Activated B cell treated with CpG ODN at 0.5 μM for 24 hours (primary cell): Measurements from ENCODE around the gene PAXIP1. TPM values are rescaled to one million over a fixed set of nuclear protein-coding genes. Genes with fewer than 3 reads are reported as not detected.

Experiments used
- ATAC-seq: fragments of 200-7000 bp; cut with Tn5 transposase; one replicate; pipeline ENCODE4 v1.10.0; 2021; ENCODE audit warnings: low read depth, mild to moderate bottlenecking, moderate library complexity
- CTCF ChIA-PET: fragments of 350-600 bp; sonication (Branson Sonifier 250); formaldehyde crosslinking; loops from one replicate; lab custom pipeline; 2021; ENCODE audit warnings: antibody characterized with exemption; lab: Charles Lee
- POLR2A ChIA-PET: fragments of 350-600 bp; sonication (Branson Sonifier 250); formaldehyde crosslinking; loops from one replicate; lab custom pipeline; 2021; ENCODE audit warnings: antibody characterized with exemption; lab: Charles Lee
- DNase-seq: peaks from one replicate; pipeline ENCODE4 v3.0.0; 2022
- H3K27ac Mint-ChIP-seq: one replicate; pipeline ENCODE4 v1.8.0; 2020; ENCODE audit warnings: mixed read lengths
- H3K27me3 Mint-ChIP-seq: one replicate; pipeline ENCODE4 v1.8.0; 2021; ENCODE audit warnings: mixed read lengths
- H3K36me3 Mint-ChIP-seq: one replicate; pipeline ENCODE4 v1.8.0; 2021; ENCODE audit warnings: low read depth, mixed read lengths
- H3K4me1 Mint-ChIP-seq: one replicate; pipeline ENCODE4 v1.8.0; 2021; ENCODE audit warnings: mixed read lengths
- H3K4me3 Mint-ChIP-seq: one replicate; pipeline ENCODE4 v1.8.0; 2020; ENCODE audit warnings: mild to moderate bottlenecking, mixed read lengths
- H3K9me3 Mint-ChIP-seq: one replicate; pipeline ENCODE4 v1.8.0; 2020; ENCODE audit warnings: mixed read lengths
- CTCF ChIP-seq: fragments of 200-600 bp; IDR thresholded peaks from one replicate; pipeline ENCODE4 v1.8.0; 2022; ENCODE audit warnings: antibody characterized with exemption, mild to moderate bottlenecking
- intact Hi-C: fragments of 100-400 bp; cut with micrococcal nuclease; formaldehyde crosslinking; loops from one replicate; pipeline ENCODE4 v1.15.1; 2024
- total RNA-seq: library from RNA; stranded (reverse); gene quantifications from 2 replicates; pipeline ENCODE4 v1.2.3, GENCODE V29; 2022

PAXIP1 gene
- total RNA-seq, 1 donor from 2014 or later: 15.2 TPM

GRCh38 chr7:154950960-154951359 is 52.0 kb downstream of the PAXIP1 start:
- ATAC-seq (no peak), DNase-seq (no peak)
- no peaks in the 10 kb centered on the region for H3K9me3 Mint-ChIP-seq
- intact Hi-C loops: loop anchor here (5.0 kb wide), 1 partner anchor 39 kb away; no protein-coding TSS in a partner anchor
- ChIA-PET CTCF (interaction anchor here (1.5 kb wide), 1 partner anchor 23 kb away, joined by 4 read pairs; no protein-coding TSS in a partner anchor), POLR2A (no interaction called here)
- no peak overlapping the region for H3K4me3 Mint-ChIP-seq
- H3K27me3 Mint-ChIP-seq: no peaks in the 10 kb centered on the region
- H3K4me1 Mint-ChIP-seq: no peaks in the 10 kb centered on the region
- no peak overlapping the region for H3K27ac Mint-ChIP-seq
- no peak for TF ChIP-seq CTCF
- H3K36me3 Mint-ChIP-seq: peaks cover 82% of the 10 kb centered on the region

GRCh38 chr7:154947604-154948003 is 55.3 kb downstream of the PAXIP1 start:
- H3K4me1 Mint-ChIP-seq: no peaks in the 10 kb centered on the region
- ATAC-seq (no peak), DNase-seq (no peak)
- H3K27me3 Mint-ChIP-seq: no peaks in the 10 kb centered on the region
- POLR2A ChIA-PET: no interaction called here
- H3K27ac Mint-ChIP-seq: no peak overlapping the region
- intact Hi-C loops: no loop called here
- peaks cover 82% of the 10 kb centered on the region for H3K36me3 Mint-ChIP-seq
- no peaks in the 10 kb centered on the region for H3K9me3 Mint-ChIP-seq
- no peak overlapping the region for H3K4me3 Mint-ChIP-seq
- TF ChIP-seq CTCF: no peak
- CTCF ChIA-PET: no interaction called here

GRCh38 chr7:154946166-154946565 is 56.8 kb downstream of the PAXIP1 start:
- CTCF ChIA-PET: no interaction called here

GRCh38 chr7:154943906-154944305 is 59.0 kb downstream of the PAXIP1 start:
- no peak for DNase-seq
- H3K4me3 Mint-ChIP-seq: no peak overlapping the region
- ChIA-PET POLR2A (no interaction called here), CTCF (interaction anchor here (2.2 kb wide), 1 partner anchor 16 kb away, joined by 11 read pairs; no protein-coding TSS in a partner anchor)
- no peak for TF ChIP-seq CTCF
- H3K27me3 Mint-ChIP-seq: no peaks in the 10 kb centered on the region
- H3K36me3 Mint-ChIP-seq: peaks cover 57% of the 10 kb centered on the region
- H3K27ac Mint-ChIP-seq: peak overlapping the region; percentile 41
- intact Hi-C loops: no loop called here
- H3K4me1 Mint-ChIP-seq: no peaks in the 10 kb centered on the region
- no peaks in the 10 kb centered on the region for H3K9me3 Mint-ChIP-seq
- no peak for ATAC-seq

More at GRCh38 chr7:154946166-154946565, 56.8 kb downstream of the PAXIP1 start:
- Mint-ChIP-seq H3K36me3 (peaks cover 76% of the 10 kb centered on the region), H3K27me3 (no peaks in the 10 kb centered on the region), H3K9me3 (no peaks in the 10 kb centered on the region), H3K27ac (no peak overlapping the region), H3K4me1 (no peaks in the 10 kb centered on the region), H3K4me3 (no peak overlapping the region)
- POLR2A ChIA-PET: no interaction called here
- intact Hi-C loops: no loop called here
- ATAC-seq: no peak
- DNase-seq: no peak
- TF ChIP-seq CTCF: no peak

GRCh38 chr7:154942691-154943090 is 60.2 kb downstream of the PAXIP1 start:
- intact Hi-C loops: no loop called here
- no peak for TF ChIP-seq CTCF
- peaks cover 48% of the 10 kb centered on the region for H3K36me3 Mint-ChIP-seq
- ChIA-PET CTCF (interaction anchor here (0.8 kb wide), 1 partner anchor 16 kb away, joined by 3 read pairs; no protein-coding TSS in a partner anchor), POLR2A (no interaction called here)
- H3K9me3 Mint-ChIP-seq: no peaks in the 10 kb centered on the region
- H3K4me3 Mint-ChIP-seq: no peak overlapping the region
- DNase-seq (no peak), ATAC-seq (no peak)
- no peaks in the 10 kb centered on the region for H3K27me3 Mint-ChIP-seq
- H3K4me1 Mint-ChIP-seq: peaks cover 10% of the 10 kb centered on the region
- H3K27ac Mint-ChIP-seq: no peak overlapping the region
